ENCODE measurements around the gene ABRAXAS1.
A peak's percentile ranks its signal among the peaks of the same experiment; 100 is the strongest.
"Not testable (repeated sequence)": the region's sequence is repeated elsewhere in the genome, so short reads cannot be mapped to it uniquely, and the experiment has no call there.

The ABRAXAS1 gene
- total RNA-seq, result 25.5 reads per million, percentile 52 among the genes with 10 or more reads in this experiment

- DNase-seq, result peak; percentile 91
Observed at GRCh38 chr4:83484500-83485461, at the start of gene ABRAXAS1. Gene ABRAXAS1, minus strand, starts transcription at chr4:83485100. Its CDS starts 28 bp downstream, at chr4:83485072.

GRCh38 chr4:83527671-83528070 lies 42.8 kb upstream of the ABRAXAS1 start:
- DNase-seq, result no peak

- DNase-seq, result no peak
Observed at GRCh38 chr4:83522239-83522638, 37.3 kb upstream of the ABRAXAS1 start.

GRCh38 chr4:83516042-83516772 lies 31.3 kb upstream of the ABRAXAS1 start:
- no peak for DNase-seq

- DNase-seq, result no peak
Observed at GRCh38 chr4:83510442-83510841, 25.5 kb upstream of the ABRAXAS1 start.

GRCh38 chr4:83509156-83509585 lies 24.3 kb upstream of the ABRAXAS1 start:
- peak; percentile 18 for DNase-seq

- DNase-seq, result no peak
Observed at GRCh38 chr4:83504996-83505395, 20.1 kb upstream of the ABRAXAS1 start.

- DNase-seq, result no peak
Observed at GRCh38 chr4:83504503-83504902, 19.6 kb upstream of the ABRAXAS1 start.

- no peak for DNase-seq
Observed at GRCh38 chr4:83503974-83504373, 19.1 kb upstream of the ABRAXAS1 start.

GRCh38 chr4:83501671-83502070 lies 16.8 kb upstream of the ABRAXAS1 start:
- DNase-seq, result not testable (repeated sequence)

- DNase-seq, result no peak
Observed at GRCh38 chr4:83498187-83498586, 13.3 kb upstream of the ABRAXAS1 start.

GRCh38 chr4:83496085-83496917 lies 11.4 kb upstream of the ABRAXAS1 start:
- not testable (repeated sequence) for DNase-seq

GRCh38 chr4:83490876-83491450 lies 6.1 kb upstream of the ABRAXAS1 start:
- peak; percentile 11 for DNase-seq

GRCh38 chr4:83489711-83490326 lies 4.9 kb upstream of the ABRAXAS1 start:
- DNase-seq, result no peak

- DNase-seq, result no peak
Observed at GRCh38 chr4:83486457-83487129, 1.7 kb upstream of the ABRAXAS1 start.

- DNase-seq, result no peak
Observed at GRCh38 chr4:83473966-83474365, 10.9 kb downstream of the ABRAXAS1 start.

- DNase-seq, result no peak
Observed at GRCh38 chr4:83473423-83473822, 11.5 kb downstream of the ABRAXAS1 start.

- DNase-seq, result no peak
Observed at GRCh38 chr4:83456184-83456501, 28.8 kb downstream of the ABRAXAS1 start.

- DNase-seq, result peak; percentile 95
Observed at GRCh38 chr4:83455281-83456183, 29.4 kb downstream of the ABRAXAS1 start, which contains the start of the genes HELQ and MRPS18C. Gene HELQ, minus strand, starts transcription at chr4:83455823. Its CDS starts 130 bp downstream, at chr4:83455693. Gene MRPS18C, plus strand, starts transcription at chr4:83456058. Its CDS starts 20 bp downstream, at chr4:83456078.

- DNase-seq, result no peak
Observed at GRCh38 chr4:83454686-83455085, 30.2 kb downstream of the ABRAXAS1 start.
